WERI-Rb-1 (cell line): ENCODE results near the gene COPS4.
"Not testable (repeated sequence)": the region's sequence is repeated elsewhere in the genome, so short reads cannot be mapped to it uniquely, and the experiment has no call there.

Source experiments
- DNase-seq: peaks from one replicate; pipeline ENCODE4 v3.0.0-alpha.2; 2020
- H3K27ac ChIP-seq: fragments of 250-450 bp; sonication (Bioruptor Pico); 2 replicates; pipeline ENCODE4 v1.5.1; 2020; ENCODE audit warnings: mild to moderate bottlenecking, moderate library complexity
- H3K27me3 ChIP-seq: fragments of 250-450 bp; sonication (Bioruptor Pico); 2 replicates; pipeline ENCODE4 v1.5.1; 2021; ENCODE audit warnings: mild to moderate bottlenecking, low read depth, moderate library complexity; ENCODE audit not compliant: insufficient read depth, severe bottlenecking
- H3K36me3 ChIP-seq: fragments of 250-450 bp; sonication (Bioruptor Pico); 2 replicates; pipeline ENCODE4 v1.5.1; 2020; ENCODE audit warnings: mild to moderate bottlenecking, moderate library complexity
- H3K4me3 ChIP-seq: 2 replicates; pipeline ENCODE4 v1.5.1; 2011; ENCODE audit warnings: low read depth, mild to moderate bottlenecking, control low read depth, low read length
- H3K9me3 ChIP-seq: fragments of 250-450 bp; sonication (Bioruptor Pico); 2 replicates; pipeline ENCODE4 v1.5.1; 2021; ENCODE audit warnings: mild to moderate bottlenecking, moderate library complexity; ENCODE audit not compliant: severe bottlenecking
- TF ChIP-seq, protein P1 (sequence below): IDR thresholded peaks from 2 replicates; pipeline ENCODE4 v1.5.1; 2011; ENCODE audit warnings: low read depth, mild to moderate bottlenecking, control low read depth, inconsistent platforms, low read length

Gene COPS4

DNA sequence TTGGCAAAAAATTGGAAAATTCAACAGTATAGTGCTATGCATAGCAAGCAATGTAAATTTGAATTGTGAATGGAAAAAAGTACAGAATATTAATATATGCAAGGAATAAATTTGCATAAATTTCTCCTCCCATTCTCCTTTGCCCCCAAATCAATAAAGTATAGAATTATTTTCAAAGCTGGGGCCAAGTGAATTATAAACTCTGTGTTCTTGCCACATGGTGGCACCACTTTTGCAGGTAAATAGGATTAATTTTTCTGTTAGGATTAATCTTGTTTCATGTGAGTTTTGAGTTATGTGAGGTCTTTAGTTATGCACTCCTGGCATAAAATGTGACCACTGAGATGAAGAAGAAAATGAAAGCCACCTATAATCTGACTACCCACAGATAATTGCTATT, 19.9 kb downstream of the COPS4 start:
- no peak overlapping the region for H3K4me3 ChIP-seq
- no peaks in the 10 kb centered on the region for H3K27me3 ChIP-seq
- DNase-seq: no peak
- peaks cover 53% of the 10 kb centered on the region for H3K36me3 ChIP-seq
- no peaks in the 10 kb centered on the region for H3K9me3 ChIP-seq
- TF ChIP-seq, protein P1, sequence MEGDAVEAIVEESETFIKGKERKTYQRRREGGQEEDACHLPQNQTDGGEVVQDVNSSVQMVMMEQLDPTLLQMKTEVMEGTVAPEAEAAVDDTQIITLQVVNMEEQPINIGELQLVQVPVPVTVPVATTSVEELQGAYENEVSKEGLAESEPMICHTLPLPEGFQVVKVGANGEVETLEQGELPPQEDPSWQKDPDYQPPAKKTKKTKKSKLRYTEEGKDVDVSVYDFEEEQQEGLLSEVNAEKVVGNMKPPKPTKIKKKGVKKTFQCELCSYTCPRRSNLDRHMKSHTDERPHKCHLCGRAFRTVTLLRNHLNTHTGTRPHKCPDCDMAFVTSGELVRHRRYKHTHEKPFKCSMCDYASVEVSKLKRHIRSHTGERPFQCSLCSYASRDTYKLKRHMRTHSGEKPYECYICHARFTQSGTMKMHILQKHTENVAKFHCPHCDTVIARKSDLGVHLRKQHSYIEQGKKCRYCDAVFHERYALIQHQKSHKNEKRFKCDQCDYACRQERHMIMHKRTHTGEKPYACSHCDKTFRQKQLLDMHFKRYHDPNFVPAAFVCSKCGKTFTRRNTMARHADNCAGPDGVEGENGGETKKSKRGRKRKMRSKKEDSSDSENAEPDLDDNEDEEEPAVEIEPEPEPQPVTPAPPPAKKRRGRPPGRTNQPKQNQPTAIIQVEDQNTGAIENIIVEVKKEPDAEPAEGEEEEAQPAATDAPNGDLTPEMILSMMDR: no peak
- H3K27ac ChIP-seq: no peak overlapping the region

DNA sequence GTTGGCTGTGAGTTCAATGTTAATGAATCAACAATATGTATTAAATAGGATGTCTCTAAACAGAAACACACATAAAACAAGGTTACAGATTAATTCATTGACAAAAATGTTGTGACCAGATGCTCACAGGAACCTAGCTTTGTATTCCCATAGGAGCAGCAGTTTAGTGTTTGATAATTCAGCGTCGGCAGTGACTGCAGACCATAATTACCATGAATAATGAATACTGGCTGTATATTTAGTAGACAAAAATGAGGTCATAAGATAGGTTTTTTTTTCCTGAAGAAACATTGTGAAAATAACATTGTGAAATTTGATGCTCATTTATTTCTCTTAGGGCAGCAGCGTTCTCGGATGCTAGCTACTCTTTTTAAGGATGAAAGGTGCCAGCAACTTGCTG, 27.8 kb downstream of the COPS4 start:
- TF ChIP-seq, protein P1: no peak

DNA sequence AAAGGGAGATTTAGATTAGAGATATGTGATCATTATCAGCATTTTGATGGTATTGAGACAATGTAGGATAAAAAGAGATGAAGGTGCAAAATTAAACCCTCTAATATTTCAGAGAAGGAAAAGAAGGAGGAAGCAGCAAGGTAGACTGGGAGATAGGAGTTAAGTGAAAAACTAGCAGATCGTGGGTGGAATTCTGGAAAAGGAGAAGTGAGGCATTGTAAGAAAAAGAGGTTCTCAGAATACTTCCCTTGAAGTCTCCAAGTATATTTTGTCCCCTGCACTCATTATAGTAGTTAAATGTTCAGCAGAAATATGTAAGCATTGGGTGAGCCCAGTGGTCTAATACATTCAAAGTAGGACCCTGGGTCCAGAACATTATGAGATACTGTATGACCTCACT, 30.3 kb downstream of the COPS4 start:
- H3K4me3 ChIP-seq: no peak overlapping the region
- TF ChIP-seq, protein P1: no peak
- peaks cover 54% of the 10 kb centered on the region for H3K36me3 ChIP-seq
- H3K27ac ChIP-seq: no peak overlapping the region
- no peaks in the 10 kb centered on the region for H3K27me3 ChIP-seq
- H3K9me3 ChIP-seq: no peaks in the 10 kb centered on the region
- no peak for DNase-seq

More for the DNA sequence above, 27.8 kb downstream of the COPS4 start:
- no peak overlapping the region for H3K27ac ChIP-seq
- no peaks in the 10 kb centered on the region for H3K27me3 ChIP-seq
- peaks cover 46% of the 10 kb centered on the region for H3K36me3 ChIP-seq
- H3K4me3 ChIP-seq: no peak overlapping the region
- no peaks in the 10 kb centered on the region for H3K9me3 ChIP-seq
- DNase-seq: no peak

DNA sequence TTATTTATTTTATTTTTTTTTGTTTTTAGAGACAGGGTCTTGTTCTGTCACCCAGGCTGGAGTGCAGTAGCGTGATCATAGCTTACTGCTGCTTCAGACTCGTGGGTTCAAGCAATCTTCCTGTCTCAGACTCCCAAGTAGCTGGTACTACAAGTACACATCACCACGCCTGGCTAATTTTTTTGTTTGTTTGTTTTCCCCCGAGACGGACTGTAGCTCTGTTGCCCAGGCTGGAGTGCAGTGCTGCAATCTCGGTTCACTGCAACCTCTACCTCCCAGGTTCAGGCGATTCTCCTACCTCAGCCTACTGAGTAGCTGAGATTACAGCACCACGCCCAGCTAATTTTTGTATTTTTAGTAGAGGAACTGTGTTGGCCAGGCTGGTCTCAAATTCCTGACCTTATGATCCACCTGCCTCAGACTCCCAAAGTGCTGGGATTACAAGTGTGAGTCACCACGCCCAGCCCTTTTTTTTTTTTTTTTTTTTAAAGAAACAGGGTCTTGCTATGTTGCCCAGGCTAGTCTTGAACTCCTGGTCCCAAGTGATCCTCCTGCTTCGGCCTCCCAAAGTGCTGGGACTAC, 32.2 kb downstream of the COPS4 start:
- DNase-seq: no peak
- Histone ChIP-seq H3K27me3 (no peaks in the 10 kb centered on the region), H3K36me3 (peaks cover 60% of the 10 kb centered on the region), H3K27ac (no peak overlapping the region), H3K4me3 (no peak overlapping the region), H3K9me3 (no peaks in the 10 kb centered on the region)
- TF ChIP-seq, protein P1: no peak

DNA sequence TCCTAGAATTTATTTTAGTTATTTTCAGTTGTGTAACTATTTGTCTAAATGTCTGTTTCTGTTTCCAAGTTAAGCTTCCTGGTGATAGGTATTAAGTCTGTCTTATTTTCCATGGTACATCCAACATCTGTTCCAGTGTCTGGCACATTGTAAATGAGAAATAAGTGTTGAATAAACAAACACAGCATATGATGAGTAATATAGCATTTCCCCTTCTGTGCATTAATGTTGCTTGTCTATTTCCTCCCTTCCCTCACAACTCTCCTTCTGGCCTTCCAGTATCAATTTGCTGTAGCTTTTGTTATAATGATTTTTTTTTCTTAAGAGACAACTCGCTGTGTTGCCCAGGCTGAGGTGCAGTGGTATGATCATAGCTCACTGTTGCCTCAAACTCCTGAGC, 36.1 kb downstream of the COPS4 start:
- TF ChIP-seq, protein P1: no peak
- H3K27ac ChIP-seq: no peak overlapping the region
- no peak overlapping the region for H3K4me3 ChIP-seq
- H3K27me3 ChIP-seq: no peaks in the 10 kb centered on the region
- peaks cover 59% of the 10 kb centered on the region for H3K36me3 ChIP-seq
- H3K9me3 ChIP-seq: no peaks in the 10 kb centered on the region
- DNase-seq: no peak

DNA sequence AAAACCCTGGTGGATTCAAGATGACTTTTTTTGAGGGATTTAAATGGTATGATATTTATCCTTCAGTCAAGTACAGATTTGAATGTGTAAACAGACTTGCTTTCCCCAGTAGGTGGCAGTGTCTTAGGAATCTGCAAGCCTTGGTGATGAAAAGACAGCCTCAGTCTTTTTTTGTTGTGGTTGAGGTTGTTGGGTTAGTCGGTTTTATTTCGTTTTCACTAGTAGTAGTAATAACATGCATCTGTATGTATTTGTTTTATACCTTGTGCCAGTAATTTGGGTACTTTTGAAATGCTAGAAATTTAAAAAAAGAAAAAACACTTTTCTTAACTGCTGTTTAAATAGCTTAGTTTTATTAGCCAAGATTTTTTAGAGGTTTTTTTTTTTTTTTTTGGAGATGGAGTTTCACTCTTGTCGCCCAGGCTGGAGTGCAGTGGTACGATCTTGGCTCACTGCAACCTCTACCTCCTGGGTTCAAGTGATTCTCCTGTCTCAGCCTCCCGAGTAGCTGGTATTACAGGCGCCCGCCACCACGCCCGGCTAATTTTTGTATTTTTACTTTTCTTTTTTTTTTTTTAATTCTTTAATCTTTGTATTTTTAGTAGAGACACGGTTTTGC, 39.2 kb downstream of the COPS4 start:
- peak; percentile 47 for DNase-seq
- no peak overlapping the region for H3K4me3 ChIP-seq

DNA sequence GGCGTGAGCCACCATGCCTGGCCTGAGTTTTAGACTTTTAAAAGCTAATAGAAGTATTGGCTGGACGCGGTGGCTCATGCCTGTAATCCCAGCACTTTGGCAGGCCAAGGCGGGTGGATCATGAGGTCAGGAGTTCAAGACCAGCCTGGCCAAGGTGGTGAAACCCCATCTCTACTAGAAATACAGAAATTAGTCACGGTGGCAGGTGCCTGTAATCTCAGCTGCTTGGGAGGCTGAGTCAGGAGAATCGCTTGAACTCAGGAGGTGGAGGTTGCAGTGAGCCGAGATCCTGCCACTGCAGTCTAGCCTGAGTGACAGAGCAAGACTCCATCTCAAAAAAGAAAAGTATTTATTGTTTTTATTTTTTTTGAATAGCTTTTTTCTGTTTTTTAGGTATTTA, 39.8 kb downstream of the COPS4 start:
- DNase-seq, H3K9me3 ChIP-seq, H3K27ac ChIP-seq, H3K27me3 ChIP-seq, H3K4me3 ChIP-seq: not testable (repeated sequence)
- peaks cover 29% of the 10 kb centered on the region for H3K36me3 ChIP-seq

More for the DNA sequence above, 39.2 kb downstream of the COPS4 start:
- no peaks in the 10 kb centered on the region for H3K9me3 ChIP-seq
- H3K27ac ChIP-seq: no peak overlapping the region
- TF ChIP-seq, protein P1: peak; percentile 66
- H3K36me3 ChIP-seq: peaks cover 35% of the 10 kb centered on the region
- no peaks in the 10 kb centered on the region for H3K27me3 ChIP-seq
